ENCODE measurements around the gene PCP4L1. TPM values are rescaled to one million over a fixed set of nuclear protein-coding genes. Genes with fewer than 3 reads are reported as not detected.
"Not testable (repeated sequence)": the region's sequence is repeated elsewhere in the genome, so short reads cannot be mapped to it uniquely, and the experiment has no call there.

Gene PCP4L1
- total RNA-seq, 1 experiment from 2014 or later: not detected

DNA sequence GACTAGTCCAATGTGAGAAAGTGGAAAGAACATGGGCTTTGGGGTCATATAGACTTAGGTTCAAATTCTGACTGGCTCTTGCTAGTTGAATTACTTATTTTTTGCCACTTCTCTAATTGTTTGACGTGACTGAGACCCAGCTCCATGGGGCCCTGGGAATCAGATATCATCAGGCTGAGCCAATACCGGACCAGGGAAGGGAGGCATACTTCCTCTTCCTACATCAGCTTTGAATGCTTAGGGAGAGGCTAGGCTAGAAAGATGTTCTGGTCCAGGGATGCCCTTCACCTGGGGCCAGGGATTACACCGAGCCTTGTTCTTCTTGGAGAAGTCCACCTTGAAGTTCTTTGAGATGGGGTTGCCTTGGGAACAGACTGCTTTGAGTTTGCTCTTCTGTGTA, 16.9 kb upstream of the PCP4L1 start (continued):
- no peak for TF ChIP-seq SP1 (IDR thresholded peaks at IDR 0.05; ENCODE audit: low read depth)

- Histone ChIP-seq H3K9ac (ENCODE audit: low read length) (no peak overlapping the region), H3K4me3 (replicated peaks in 1 of 2; ENCODE audit: low read depth in 1 of 2, low read length in 2 of 2) (no peak overlapping the region), H3K4me1 (ENCODE audit: control insufficient read depth in 1 of 2, insufficient read depth in 2 of 2, low read length in 2 of 2) (peaks cover 0 to 8% of the 10 kb centered on the region in 2 experiments; a peak in 2 of 4 replicates), H3K4me2 (ENCODE audit: low read length) (no peak overlapping the region), H3K9me2 (ENCODE audit: insufficient read depth) (no peaks in the 10 kb centered on the region), H3K9me3 (ENCODE audit: control insufficient read depth in 1 of 2, insufficient read depth in 1 of 2, low read depth in 1 of 2, low read length in 2 of 2) (no peaks in the 10 kb centered on the region), H4K20me1 (ENCODE audit: insufficient read depth) (no peaks in the 10 kb centered on the region), H3K36me3 (ENCODE audit: control insufficient read depth in 1 of 2, insufficient read depth in 2 of 2, low read length in 2 of 2) (no peaks in the 10 kb centered on the region), H3K79me2 (ENCODE audit: insufficient read depth, low read length) (no peaks in the 10 kb centered on the region), H3K27ac (ENCODE audit: low read depth, low read length) (no peak overlapping the region), H2AFZ (ENCODE audit: low read depth, low read length, poor library complexity, severe bottlenecking) (no peak overlapping the region), H3K27me3 (ENCODE audit: insufficient read depth, low read length) (no peaks in the 10 kb centered on the region)
- ATAC-seq: no peak
- no TSS peak for BruUV-seq (replicated peaks)
- intact Hi-C loops (cut with micrococcal nuclease): no loop called here
- CTCF ChIA-PET: no interaction called here
- DNase-seq (ENCODE audit: low read depth, low spot score): no peak
- RAD21 ChIA-PET (ENCODE audit: low non-redundant PET in 1 of 2, low total read pairs in 2 of 2, uncharacterized antibody in 2 of 2, unreplicated experiment in 2 of 2): no interaction called here
- no peak for TF ChIP-seq ELF1 (IDR thresholded peaks at IDR 0.05; ENCODE audit: borderline replicate concordance, low read depth)
- TF ChIP-seq EGR1 (IDR thresholded peaks at IDR 0.05; ENCODE audit: low read depth): no peak
- TF ChIP-seq SRF (IDR thresholded peaks at IDR 0.05; ENCODE audit: low read depth): no peak
- TF ChIP-seq, protein P1, sequence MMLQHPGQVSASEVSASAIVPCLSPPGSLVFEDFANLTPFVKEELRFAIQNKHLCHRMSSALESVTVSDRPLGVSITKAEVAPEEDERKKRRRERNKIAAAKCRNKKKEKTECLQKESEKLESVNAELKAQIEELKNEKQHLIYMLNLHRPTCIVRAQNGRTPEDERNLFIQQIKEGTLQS (IDR thresholded peaks at IDR 0.05): no peak
- no peak for TF ChIP-seq FOSL1 (IDR thresholded peaks at IDR 0.05; ENCODE audit: low read depth)
- no peak for TF ChIP-seq EZH2 (IDR thresholded peaks at IDR 0.05)
- TF ChIP-seq POLR2A (IDR thresholded peaks at IDR 0.05; ENCODE audit: borderline replicate concordance, extremely low read depth, insufficient read depth, insufficient read length): no peak
- POLR2A ChIA-PET: no interaction called here
These were observed 16.2 kb upstream of the PCP4L1 start for GRCh38 chr1:161242313-161242712.

DNA sequence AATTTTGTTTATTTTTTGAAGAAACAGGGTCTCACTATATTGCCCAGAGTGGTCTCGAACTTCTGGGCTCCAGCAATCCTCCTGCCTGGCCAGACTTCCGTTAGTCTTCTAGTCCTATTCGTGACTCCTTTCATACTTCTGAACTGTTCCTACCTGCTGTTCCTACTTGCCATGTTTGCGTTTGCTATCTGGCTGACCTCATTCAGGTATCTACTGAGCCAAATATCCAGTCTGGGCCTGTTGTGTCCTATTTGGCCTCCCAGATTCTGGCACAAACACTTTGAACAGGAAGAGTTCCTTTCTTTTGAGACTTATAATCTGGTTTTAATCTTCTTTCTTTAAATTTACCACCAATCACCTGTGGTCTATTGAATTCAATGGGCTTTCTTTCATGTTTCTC, 13.7 kb upstream of the PCP4L1 start:
- Histone ChIP-seq H3K79me2 (ENCODE audit: insufficient read depth, low read length) (no peaks in the 10 kb centered on the region), H3K4me2 (ENCODE audit: low read length) (no peak overlapping the region), H3K9me3 (ENCODE audit: control insufficient read depth in 1 of 2, insufficient read depth in 1 of 2, low read depth in 1 of 2, low read length in 2 of 2) (no peaks in the 10 kb centered on the region), H3K27ac (ENCODE audit: low read depth, low read length) (no peak overlapping the region), H4K20me1 (ENCODE audit: insufficient read depth) (no peaks in the 10 kb centered on the region), H3K4me1 (ENCODE audit: control insufficient read depth in 1 of 2, insufficient read depth in 2 of 2, low read length in 2 of 2) (peaks cover 0 to 2% of the 10 kb centered on the region in 2 experiments; a peak in 1 of 4 replicates), H3K36me3 (ENCODE audit: control insufficient read depth in 1 of 2, insufficient read depth in 2 of 2, low read length in 2 of 2) (no peaks in the 10 kb centered on the region), H3K27me3 (ENCODE audit: insufficient read depth, low read length) (no peaks in the 10 kb centered on the region), H3K9ac (ENCODE audit: low read length) (no peak overlapping the region), H3K9me2 (ENCODE audit: insufficient read depth) (no peaks in the 10 kb centered on the region), H2AFZ (ENCODE audit: low read depth, low read length, poor library complexity, severe bottlenecking) (peak overlapping the region; percentile 40), H3K4me3 (replicated peaks in 1 of 2; ENCODE audit: low read depth in 1 of 2, low read length in 2 of 2) (no peak overlapping the region)
- ATAC-seq (no peak), DNase-seq (ENCODE audit: low read depth, low spot score) (no peak)
- TF ChIP-seq CBX3 (IDR thresholded peaks at IDR 0.05; ENCODE audit: low read depth): no peak
- TF ChIP-seq, protein P2, sequence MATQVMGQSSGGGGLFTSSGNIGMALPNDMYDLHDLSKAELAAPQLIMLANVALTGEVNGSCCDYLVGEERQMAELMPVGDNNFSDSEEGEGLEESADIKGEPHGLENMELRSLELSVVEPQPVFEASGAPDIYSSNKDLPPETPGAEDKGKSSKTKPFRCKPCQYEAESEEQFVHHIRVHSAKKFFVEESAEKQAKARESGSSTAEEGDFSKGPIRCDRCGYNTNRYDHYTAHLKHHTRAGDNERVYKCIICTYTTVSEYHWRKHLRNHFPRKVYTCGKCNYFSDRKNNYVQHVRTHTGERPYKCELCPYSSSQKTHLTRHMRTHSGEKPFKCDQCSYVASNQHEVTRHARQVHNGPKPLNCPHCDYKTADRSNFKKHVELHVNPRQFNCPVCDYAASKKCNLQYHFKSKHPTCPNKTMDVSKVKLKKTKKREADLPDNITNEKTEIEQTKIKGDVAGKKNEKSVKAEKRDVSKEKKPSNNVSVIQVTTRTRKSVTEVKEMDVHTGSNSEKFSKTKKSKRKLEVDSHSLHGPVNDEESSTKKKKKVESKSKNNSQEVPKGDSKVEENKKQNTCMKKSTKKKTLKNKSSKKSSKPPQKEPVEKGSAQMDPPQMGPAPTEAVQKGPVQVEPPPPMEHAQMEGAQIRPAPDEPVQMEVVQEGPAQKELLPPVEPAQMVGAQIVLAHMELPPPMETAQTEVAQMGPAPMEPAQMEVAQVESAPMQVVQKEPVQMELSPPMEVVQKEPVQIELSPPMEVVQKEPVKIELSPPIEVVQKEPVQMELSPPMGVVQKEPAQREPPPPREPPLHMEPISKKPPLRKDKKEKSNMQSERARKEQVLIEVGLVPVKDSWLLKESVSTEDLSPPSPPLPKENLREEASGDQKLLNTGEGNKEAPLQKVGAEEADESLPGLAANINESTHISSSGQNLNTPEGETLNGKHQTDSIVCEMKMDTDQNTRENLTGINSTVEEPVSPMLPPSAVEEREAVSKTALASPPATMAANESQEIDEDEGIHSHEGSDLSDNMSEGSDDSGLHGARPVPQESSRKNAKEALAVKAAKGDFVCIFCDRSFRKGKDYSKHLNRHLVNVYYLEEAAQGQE (IDR thresholded peaks at IDR 0.05; ENCODE audit: low read depth): no peak
- intact Hi-C loops (cut with micrococcal nuclease): no loop called here
- ChIA-PET RAD21 (ENCODE audit: low non-redundant PET in 1 of 2, low total read pairs in 2 of 2, uncharacterized antibody in 2 of 2, unreplicated experiment in 2 of 2) (no interaction called here), CTCF (no interaction called here), POLR2A (no interaction called here)
- no TSS peak for BruUV-seq (replicated peaks)

DNA sequence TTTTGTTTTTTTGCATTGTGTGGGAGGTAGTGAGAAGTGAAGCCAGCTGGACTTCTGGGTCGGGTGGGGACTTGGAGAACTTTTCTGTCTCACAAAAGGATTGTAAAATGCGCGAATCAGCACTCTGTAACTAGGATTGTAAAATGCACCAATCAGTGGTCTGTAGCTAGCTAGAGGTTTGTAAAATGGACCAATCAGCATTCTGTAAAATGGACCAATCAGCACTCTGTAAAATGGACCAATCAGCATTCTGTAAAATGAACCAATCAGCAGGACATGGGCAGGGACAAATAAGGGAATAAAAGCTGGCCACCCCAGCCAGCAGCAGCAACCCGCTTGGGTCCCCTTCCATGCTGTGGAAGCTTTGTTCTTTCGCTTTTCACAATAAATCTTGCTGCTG, 8.4 kb upstream of the PCP4L1 start:
- H4K20me1 ChIP-seq (ENCODE audit: insufficient read depth); intact Hi-C loops (cut with micrococcal nuclease); ATAC-seq; H3K4me3 ChIP-seq (replicated peaks in 1 of 2; ENCODE audit: low read depth in 1 of 2, low read length in 2 of 2); H3K27ac ChIP-seq (ENCODE audit: low read depth, low read length); H3K9ac ChIP-seq (ENCODE audit: low read length); H3K4me1 ChIP-seq (ENCODE audit: control insufficient read depth in 1 of 2, insufficient read depth in 2 of 2, low read length in 2 of 2); H3K4me2 ChIP-seq (ENCODE audit: low read length); H3K9me3 ChIP-seq (ENCODE audit: control insufficient read depth in 1 of 2, insufficient read depth in 1 of 2, low read depth in 1 of 2, low read length in 2 of 2); H3K79me2 ChIP-seq (ENCODE audit: insufficient read depth, low read length); H3K27me3 ChIP-seq (ENCODE audit: insufficient read depth, low read length); H2AFZ ChIP-seq (ENCODE audit: low read depth, low read length, poor library complexity, severe bottlenecking); H3K9me2 ChIP-seq (ENCODE audit: insufficient read depth); H3K36me3 ChIP-seq (ENCODE audit: control insufficient read depth in 1 of 2, insufficient read depth in 2 of 2, low read length in 2 of 2); BruUV-seq (replicated peaks); RAD21 ChIA-PET (ENCODE audit: low non-redundant PET in 1 of 2, low total read pairs in 2 of 2, uncharacterized antibody in 2 of 2, unreplicated experiment in 2 of 2); CTCF ChIA-PET; POLR2A ChIA-PET; DNase-seq (ENCODE audit: low read depth, low spot score): not testable (repeated sequence)

Data from HCT116 (cell line).